Raji (cell line): ENCODE measurements around the gene MOV10L1.

Experiments used
- POLR2A ChIP-seq: IDR thresholded peaks from 2 replicates; pipeline ENCODE4 v1.6.1; 2011; ENCODE audit warnings: low read depth, low read length, control low read depth; ENCODE audit not compliant: insufficient read depth

The MOV10L1 gene

GRCh38 chr22:50169774-50170341, 80.1 kb downstream of the MOV10L1 start:
- no peak for TF ChIP-seq POLR2A

- no peak for TF ChIP-seq POLR2A
These were observed 80.9 kb downstream of the MOV10L1 start, which contains the start of gene PANX2 for GRCh38 chr22:50170453-50171318. Gene PANX2, plus strand, starts transcription at chr22:50170731. Its CDS starts 0 bp downstream, at chr22:50170731.

GRCh38 chr22:50171319-50171964, 81.6 kb downstream of the MOV10L1 start:
- TF ChIP-seq POLR2A, result no peak

GRCh38 chr22:50171965-50172421, 82.2 kb downstream of the MOV10L1 start:
- no peak for TF ChIP-seq POLR2A

- TF ChIP-seq POLR2A, result no peak
These were observed 83.6 kb downstream of the MOV10L1 start for GRCh38 chr22:50173311-50173982.

- TF ChIP-seq POLR2A, result no peak
These were observed 84.2 kb downstream of the MOV10L1 start for GRCh38 chr22:50173983-50174355.

- no peak for TF ChIP-seq POLR2A
These were observed 84.8 kb downstream of the MOV10L1 start for GRCh38 chr22:50174382-50175190.

- TF ChIP-seq POLR2A, result no peak
These were observed 85.3 kb downstream of the MOV10L1 start for GRCh38 chr22:50175191-50175461.

- TF ChIP-seq POLR2A, result no peak
These were observed 86.4 kb downstream of the MOV10L1 start for GRCh38 chr22:50175921-50176849.

- no peak for TF ChIP-seq POLR2A
These were observed 87.2 kb downstream of the MOV10L1 start for GRCh38 chr22:50176850-50177536.

GRCh38 chr22:50177537-50178470, 88.0 kb downstream of the MOV10L1 start:
- no peak for TF ChIP-seq POLR2A

GRCh38 chr22:50178471-50178864, 88.7 kb downstream of the MOV10L1 start:
- no peak for TF ChIP-seq POLR2A
